Activated CD4-positive, alpha-beta T cell treated with anti-CD3 and anti-CD28 coated beads, Interleukin-2, Interleukin-4, amounts not matched to agents 100 ng/mL and 50 ng/mL, durations not matched to agents 16 hours and 8 hours (primary cell): ENCODE results near the gene NETO1.
A peak's percentile ranks its signal among the peaks of the same experiment; 100 is the strongest.

Experiments
- DNase-seq: peaks from one replicate; pipeline ENCODE4 v3.0.0-alpha.2; 2020; ENCODE audit warnings: low spot score

Gene NETO1

DNA sequence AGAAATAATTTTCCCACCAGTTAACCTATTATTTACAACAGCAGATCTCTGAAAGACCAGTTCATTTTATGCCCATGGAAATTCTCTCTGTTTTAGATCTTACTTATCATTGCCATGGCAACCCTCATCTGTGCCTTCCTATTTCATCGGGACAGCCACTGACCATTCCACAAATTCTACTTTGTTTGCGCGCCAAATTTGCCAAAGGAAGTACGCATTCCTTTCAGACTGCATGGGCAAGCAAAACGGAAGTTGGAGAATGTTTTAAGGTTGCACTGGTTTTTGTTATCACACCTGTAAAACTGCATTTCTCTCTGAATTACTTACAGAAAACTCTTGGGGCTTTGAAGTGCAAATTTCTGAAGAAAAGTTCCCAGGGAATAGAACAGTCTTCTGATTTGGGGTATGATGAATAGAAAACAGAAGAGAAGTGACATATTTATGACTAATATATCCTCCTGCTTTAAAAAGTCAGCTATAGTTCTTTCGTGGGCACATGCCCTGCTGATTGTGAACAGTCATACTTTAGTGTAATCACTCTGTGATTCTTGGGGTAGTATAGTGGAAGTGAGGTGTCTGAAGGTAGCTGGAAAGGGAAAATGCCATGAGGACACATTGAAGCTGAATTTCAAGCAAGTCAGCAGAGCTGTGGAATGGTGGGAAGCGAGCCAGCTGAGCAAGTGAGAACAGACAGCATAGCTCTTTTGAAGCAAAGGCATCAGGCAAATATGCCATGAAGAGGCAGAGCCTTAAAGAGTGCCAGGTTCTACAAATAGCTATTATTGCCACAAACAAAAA is 20.9 kb downstream of the NETO1 start:
- DNase-seq: no peak

DNA sequence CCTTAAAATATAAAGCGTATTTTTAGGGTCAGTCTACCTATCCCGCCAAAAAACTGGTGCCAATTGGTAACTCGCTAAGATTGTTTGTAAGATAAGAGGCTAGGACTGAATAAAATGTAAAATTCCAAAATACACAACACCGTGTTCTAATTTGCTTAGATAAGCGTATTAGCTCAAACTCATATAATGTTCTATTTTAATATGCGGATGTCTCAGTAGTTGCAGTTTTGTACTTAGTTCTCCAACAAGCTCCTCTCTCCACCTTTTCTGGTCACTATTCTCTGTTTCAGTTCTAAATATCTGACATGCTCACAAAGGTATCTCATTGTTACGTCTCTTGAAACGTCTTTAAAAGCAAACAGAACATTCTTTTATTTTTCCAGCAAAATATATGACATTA is 24.0 kb downstream of the NETO1 start:
- no peak for DNase-seq

- DNase-seq: no peak
These were observed 27.7 kb downstream of the NETO1 start for GRCh38 chr18:72840109-72840508.

DNA sequence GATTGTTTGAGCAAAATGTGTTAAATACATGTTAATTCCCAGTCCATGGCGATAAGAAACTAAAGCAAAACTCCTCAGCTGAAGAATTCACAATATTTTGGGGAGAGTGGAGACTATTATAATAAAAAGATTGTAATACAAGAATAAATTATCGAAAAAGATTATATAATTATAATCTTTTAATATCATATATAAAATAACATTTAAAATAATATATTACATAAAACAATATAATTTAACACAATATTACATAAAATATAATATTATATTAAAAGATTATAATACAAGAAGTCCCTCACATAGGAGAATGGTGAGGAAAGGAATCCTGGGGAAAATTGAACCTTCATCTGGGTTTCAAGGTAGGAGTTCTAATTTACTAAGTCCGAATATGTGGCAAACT is 33.1 kb downstream of the NETO1 start:
- no peak for DNase-seq

DNA sequence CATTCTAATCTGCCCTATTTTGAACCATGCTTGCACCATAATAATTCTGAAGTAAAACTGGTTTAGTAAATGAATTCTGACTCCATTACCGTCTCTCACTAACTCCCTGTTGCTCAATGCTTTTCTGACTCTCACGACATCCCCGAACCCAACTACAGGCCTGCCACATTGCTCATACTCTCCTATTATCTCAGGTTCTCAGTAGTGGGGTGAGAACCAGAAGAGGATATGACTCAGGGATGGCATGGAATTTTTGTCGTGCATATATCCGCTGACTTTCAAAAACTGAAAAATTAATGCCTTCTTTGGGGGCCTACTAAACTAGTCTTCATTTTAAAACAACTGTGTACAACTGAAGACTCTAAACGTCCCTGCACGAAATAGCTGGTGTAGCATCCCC is 34.3 kb downstream of the NETO1 start:
- no peak for DNase-seq

- DNase-seq: no peak
These were observed 37.7 kb downstream of the NETO1 start for GRCh38 chr18:72830109-72830508.

DNA sequence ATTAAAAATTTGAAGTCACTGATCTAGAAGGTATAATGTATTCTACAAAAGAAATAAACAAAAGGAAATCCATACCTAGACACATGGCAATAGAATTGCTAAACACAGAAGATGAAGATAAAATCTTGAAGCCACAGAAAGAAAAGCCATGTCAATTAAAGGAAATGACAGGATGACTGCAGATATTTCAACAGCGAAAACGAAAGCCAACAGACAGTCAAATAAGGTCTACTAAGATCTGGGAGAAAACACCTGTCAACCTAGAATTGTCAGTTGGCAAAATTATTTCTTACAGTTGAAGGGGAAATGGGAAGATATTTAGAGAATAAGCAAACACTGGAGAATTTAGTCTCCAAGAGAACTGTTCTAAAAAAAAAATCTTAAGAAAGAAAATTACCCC is 39.2 kb downstream of the NETO1 start:
- no peak for DNase-seq

DNA sequence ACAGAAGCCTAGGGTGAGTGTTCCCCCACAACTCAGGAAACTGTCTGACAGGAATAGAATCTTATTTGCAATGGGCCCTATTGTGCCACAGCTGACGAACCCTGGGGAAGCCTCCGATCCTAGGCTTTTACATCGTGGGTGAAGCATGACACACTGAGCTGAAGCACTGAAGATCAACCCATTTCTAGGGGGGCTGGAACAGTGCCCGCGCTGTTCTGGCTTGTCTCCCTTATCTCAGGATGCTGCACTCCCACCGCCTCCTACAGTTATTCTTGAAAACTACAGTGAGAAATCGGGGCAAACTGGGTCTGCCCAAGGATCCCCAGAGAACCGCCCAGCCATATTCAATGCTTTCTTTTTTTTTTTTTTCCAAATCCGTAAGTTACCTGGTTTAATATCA is 41.1 kb downstream of the NETO1 start:
- DNase-seq: no peak

DNA sequence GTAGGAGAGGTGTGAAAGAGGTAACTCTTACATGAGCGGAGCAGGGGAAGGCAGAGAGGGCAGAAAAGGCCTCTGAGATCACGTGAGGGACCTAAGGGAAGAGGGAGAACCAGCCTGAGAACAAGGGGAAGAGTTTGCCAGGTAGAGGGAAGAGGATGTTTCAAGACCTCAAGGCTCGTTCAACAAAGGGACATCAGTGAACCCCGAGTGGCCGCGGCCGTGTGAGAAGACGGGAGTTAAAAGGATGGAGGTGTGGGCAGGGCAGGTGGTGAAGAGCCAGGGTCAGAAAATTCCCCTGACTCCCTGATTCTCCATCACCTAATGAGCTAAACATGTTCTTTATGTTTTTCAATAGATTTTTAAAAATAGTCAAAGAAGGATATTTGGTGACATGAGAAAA is 44.4 kb downstream of the NETO1 start:
- no peak for DNase-seq

GRCh38 chr18:72822202-72822601 is 45.6 kb downstream of the NETO1 start:
- DNase-seq: no peak

GRCh38 chr18:72820571-72820970 is 47.2 kb downstream of the NETO1 start:
- no peak for DNase-seq

DNA sequence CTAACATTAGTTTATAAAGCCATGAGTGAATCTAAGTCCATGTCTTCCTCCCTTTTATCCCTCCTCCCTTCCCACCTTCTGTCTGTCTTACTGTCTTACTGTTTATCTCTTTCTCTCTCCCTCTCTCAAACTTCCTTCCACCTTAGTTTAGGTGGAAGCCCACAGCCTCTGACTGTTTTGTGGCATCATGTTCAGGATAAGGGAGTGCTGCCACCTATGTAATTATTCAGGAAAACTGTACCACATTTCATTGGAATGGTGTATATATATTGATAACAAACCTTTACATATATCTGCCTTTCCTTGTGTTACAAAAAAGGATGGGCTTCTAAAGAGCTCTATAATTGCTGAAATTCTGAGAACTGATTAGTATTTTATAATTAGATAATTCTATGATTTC is 48.7 kb downstream of the NETO1 start:
- DNase-seq: no peak

DNA sequence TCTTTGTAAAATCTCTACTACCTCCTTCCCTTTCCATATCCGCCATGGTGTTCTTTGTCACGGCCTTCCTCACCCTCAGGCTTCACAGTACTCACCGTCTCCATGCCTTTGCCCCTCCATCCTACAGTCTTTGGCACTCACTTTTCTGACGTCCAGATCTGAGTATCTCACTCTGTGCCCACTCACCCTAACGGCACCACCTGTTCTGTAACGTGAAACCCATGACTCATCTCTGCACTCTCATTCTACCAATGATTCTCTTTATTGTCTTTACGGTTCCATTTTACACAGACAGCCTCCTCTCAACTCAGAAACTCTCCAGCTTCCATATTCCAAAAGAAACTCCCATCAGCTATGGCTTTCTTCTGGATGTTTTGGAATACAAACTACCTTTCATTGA is 56.7 kb downstream of the NETO1 start:
- DNase-seq: no peak

DNA sequence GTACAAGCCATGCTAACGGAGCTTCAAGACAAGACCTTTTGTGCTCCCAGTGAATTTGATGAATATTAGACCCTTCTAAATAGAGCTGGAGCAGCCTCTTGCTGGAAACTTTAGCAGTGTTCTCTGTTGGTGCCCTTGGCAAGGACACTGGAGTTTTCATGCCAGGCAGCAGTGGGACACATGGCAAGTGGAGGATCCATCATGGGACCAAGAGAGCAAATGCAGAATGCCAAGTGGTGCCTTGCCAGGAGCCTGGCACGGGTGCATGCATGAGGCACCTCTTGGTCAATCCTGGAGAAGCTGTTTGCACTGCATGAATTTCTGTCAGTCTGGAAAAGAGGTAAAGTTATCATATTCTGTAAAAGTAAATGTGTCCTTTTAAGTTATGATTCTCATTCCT is 59.1 kb downstream of the NETO1 start:
- DNase-seq: no peak

GRCh38 chr18:72799106-72799505 is 68.7 kb downstream of the NETO1 start:
- DNase-seq: no peak

DNA sequence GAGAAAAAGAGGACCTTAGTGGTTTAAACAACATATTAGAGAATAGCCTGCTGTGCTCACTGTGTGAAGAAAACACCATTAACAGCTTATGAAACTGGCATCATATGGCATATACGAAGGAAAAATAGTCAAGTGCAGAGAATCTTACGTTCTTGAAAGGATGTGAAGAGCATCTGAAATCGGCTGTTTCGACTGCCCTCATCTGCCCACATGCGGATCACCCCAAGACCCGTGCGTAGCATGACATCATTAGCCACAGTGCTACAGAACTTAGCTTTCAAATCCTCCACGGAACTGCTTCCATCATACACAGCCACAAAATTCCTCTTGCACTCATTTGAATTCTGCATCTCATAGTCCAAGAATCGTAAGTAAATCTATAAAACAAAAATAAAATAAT is 84.3 kb downstream of the NETO1 start:
- DNase-seq: no peak

DNA sequence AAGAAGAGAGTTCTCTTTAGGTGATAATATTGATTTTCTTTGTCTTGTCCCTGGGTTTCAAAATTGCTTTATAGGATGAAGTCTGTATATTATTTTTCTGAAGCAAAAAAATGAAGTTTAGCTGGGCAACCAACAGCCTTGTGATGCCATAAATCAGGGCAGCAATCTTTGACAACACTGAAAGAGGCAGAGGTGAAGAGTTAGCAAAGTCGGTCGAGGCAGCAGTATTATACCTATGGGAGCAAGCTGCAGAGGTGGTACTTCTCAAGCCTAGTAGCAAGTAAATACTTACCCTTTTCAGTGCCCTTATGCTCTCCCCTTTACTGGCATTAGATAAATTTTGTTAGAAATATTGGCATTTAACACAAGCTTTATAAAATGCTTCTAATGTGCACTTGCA is 92.9 kb downstream of the NETO1 start:
- no peak for DNase-seq

GRCh38 chr18:72772916-72773315 is 94.9 kb downstream of the NETO1 start:
- no peak for DNase-seq

GRCh38 chr18:72768681-72769229 is 99.0 kb downstream of the NETO1 start:
- no peak for DNase-seq

DNA sequence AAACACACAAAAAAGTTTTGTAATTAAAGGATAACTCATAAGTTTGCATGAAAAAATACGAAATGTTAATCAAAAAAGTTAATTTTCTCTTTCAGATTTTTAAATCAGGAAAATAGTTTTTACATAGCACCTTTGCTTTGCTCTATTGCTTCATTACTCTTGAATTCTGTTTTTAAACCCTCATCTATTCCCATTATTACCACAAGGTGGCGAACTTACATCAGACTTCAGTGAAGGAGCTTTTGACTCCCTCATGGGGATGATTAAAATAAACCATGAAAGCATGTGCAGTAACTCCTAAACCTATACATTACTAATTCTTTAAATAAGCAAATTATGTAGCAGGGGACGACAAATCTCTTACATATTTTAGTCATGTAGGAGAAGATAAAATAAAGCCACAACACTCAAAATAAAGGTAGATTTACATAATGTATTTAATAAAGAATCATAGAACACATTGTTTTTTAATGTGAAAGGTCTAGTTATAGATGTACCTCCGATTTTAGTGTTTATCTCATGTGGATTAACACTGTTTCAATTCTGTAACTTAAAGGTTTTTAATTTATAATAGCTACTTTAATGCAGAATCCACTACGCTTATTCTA is 105.2 kb downstream of the NETO1 start:
- peak; percentile 58 for DNase-seq

GRCh38 chr18:72752220-72752619 is 115.6 kb downstream of the NETO1 start:
- DNase-seq: no peak

GRCh38 chr18:72742002-72742401 is 125.8 kb downstream of the NETO1 start:
- DNase-seq: no peak

- DNase-seq: no peak
These were observed 129.7 kb downstream of the NETO1 start for GRCh38 chr18:72738136-72738535.

GRCh38 chr18:72727776-72728175 is 140.0 kb downstream of the NETO1 start:
- no peak for DNase-seq
